ENCODE data around the gene SFXN4. TPM values are rescaled to one million over a fixed set of nuclear protein-coding genes. Genes with fewer than 3 reads are reported as not detected.

The SFXN4 gene
- total and polyA plus RNA-seq, 2 of the 4 experiments (the other 2 are of a cell fraction): 12.0 to 12.5 TPM

DNA sequence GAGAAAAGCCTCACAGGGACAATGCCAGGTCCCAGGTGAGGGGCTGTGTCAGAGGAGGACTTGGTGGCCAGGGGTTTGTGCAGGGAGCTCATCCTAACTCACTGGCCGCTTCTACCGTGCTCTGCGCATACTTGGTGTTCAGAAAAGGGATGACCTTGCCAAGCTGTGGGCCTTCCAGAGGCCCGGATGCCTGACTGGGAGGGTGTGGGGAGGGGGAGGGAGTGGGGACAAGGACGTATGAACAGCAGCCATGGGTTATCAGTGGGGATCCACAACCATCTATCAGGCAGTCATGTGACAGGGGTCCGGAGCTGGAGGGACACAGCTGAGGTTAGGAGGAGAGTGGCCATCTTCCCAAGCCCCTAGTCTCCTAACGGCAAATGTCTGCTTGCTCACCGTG lies 6.2 kb downstream of the SFXN4 start:
- H3K4ac ChIP-seq (ENCODE audit: low read depth, low read length): no peak overlapping the region
- TF ChIP-seq USF2 (IDR thresholded peaks at IDR 0.05; ENCODE audit: low read depth, low read length) (no peak), CHD1 (IDR thresholded peaks at IDR 0.05; ENCODE audit: low read depth, low read length) (no peak), NFE2L2 (IDR thresholded peaks at IDR 0.05; ENCODE audit: low read depth, low read length) (no peak), RAD21 (IDR thresholded peaks at IDR 0.05; ENCODE audit: low read length) (no peak), POLR2A (IDR thresholded peaks at IDR 0.05; ENCODE audit: low read depth, low read length) (no peak), CEBPB (IDR thresholded peaks at IDR 0.05; ENCODE audit: low read depth, low read length) (no peak), MAZ (IDR thresholded peaks at IDR 0.05; ENCODE audit: borderline replicate concordance, low read depth, low read length) (no peak), SMC3 (IDR thresholded peaks at IDR 0.05; ENCODE audit: low read depth, low read length) (no peak), RCOR1 (IDR thresholded peaks at IDR 0.05; ENCODE audit: insufficient replicate concordance, low read length) (no peak), MXI1 (IDR thresholded peaks at IDR 0.05; ENCODE audit: borderline replicate concordance, low read depth, low read length) (no peak), MAFK (IDR thresholded peaks at IDR 0.05; ENCODE audit: low read depth, low read length) (no peak)
- H2AK5ac ChIP-seq (ENCODE audit: low read depth, low read length): no peak overlapping the region
- no peak overlapping the region for H4K5ac ChIP-seq (ENCODE audit: low read depth, low read length)
- intact Hi-C loops (cut with micrococcal nuclease): no loop called here
- H4K8ac ChIP-seq (ENCODE audit: low read depth in 2 of 2, low read length in 2 of 2): no peak overlapping the region
- H4K20me1 ChIP-seq (ENCODE audit: insufficient read depth, low read length): no peaks in the 10 kb centered on the region
- no peak overlapping the region for H4K91ac ChIP-seq (ENCODE audit: insufficient read depth, low read depth, low read length)
- H3K9me3 ChIP-seq (ENCODE audit: control insufficient read depth, insufficient read depth, low read length): no peaks in the 10 kb centered on the region
- no peak overlapping the region for H3K14ac ChIP-seq (replicated peaks; ENCODE audit: low read depth, low read length)
- no TSS peak for BruUV-seq (replicated peaks)
- in situ Hi-C loops (cut with MboI; ENCODE audit: low sequenced_read_pairs): no loop called here
- H3K9ac ChIP-seq (ENCODE audit: low read depth, low read length): no peak overlapping the region
- 0 out of 4 replicates have a peak, but pooled peaks cover 0 to under 1% of the 10 kb centered on the region in 2 experiments for H3K79me1 ChIP-seq (ENCODE audit: low read depth in 1 of 2, low read length in 2 of 2)
- no peak overlapping the region for H3K27ac ChIP-seq (ENCODE audit: insufficient read depth, low read length)
- no peak overlapping the region for H3K4me3 ChIP-seq (ENCODE audit: insufficient read depth, low read depth, low read length)
- H2BK120ac ChIP-seq (ENCODE audit: low read depth, low read length): no peak overlapping the region
- no peak overlapping the region for H2BK5ac ChIP-seq (ENCODE audit: low read depth, low read length, poor library complexity, severe bottlenecking)
- peaks cover 16% of the 10 kb centered on the region for H3K36me3 ChIP-seq (ENCODE audit: control insufficient read depth, insufficient read depth, low read length)
- H2AK9ac ChIP-seq (replicated peaks; ENCODE audit: low read depth, low read length, poor library complexity): no peak overlapping the region
- ChIA-PET POLR2A (ENCODE audit: unreplicated experiment) (no interaction called here), CTCF (no interaction called here)
- H3K4me1 ChIP-seq (ENCODE audit: control insufficient read depth, insufficient read depth, low read length): 0 out of 2 replicates have a peak, but pooled peaks cover 2% of the 10 kb centered on the region
- H3K27me3 ChIP-seq (ENCODE audit: control insufficient read depth, insufficient read depth, low read length): no peaks in the 10 kb centered on the region
- no peak for DNase-seq
- H3K18ac ChIP-seq (ENCODE audit: low read depth, low read length): no peak overlapping the region
- no peak for ATAC-seq (ENCODE audit: low read depth)
- no peak overlapping the region for H2AFZ ChIP-seq (replicated peaks; ENCODE audit: low read length, poor library complexity)
- H2BK20ac ChIP-seq (ENCODE audit: low read depth, low read length): no peak overlapping the region
- H3K9me1 ChIP-seq (ENCODE audit: insufficient read depth, low read length): no peaks in the 10 kb centered on the region
- dilution Hi-C loops (cut with HindIII; ENCODE audit: low sequenced_read_pairs, unreplicated experiment): no loop called here
- H3K4me2 ChIP-seq (ENCODE audit: low read depth, low read length): no peak overlapping the region
- H3K23ac ChIP-seq (ENCODE audit: low read depth, low read length): no peak overlapping the region
- H3K56ac ChIP-seq (ENCODE audit: extremely low read depth, insufficient read depth, low read length): no peak overlapping the region
- H2BK15ac ChIP-seq (ENCODE audit: low read depth, low read length): no peak overlapping the region
- no CpG with 5 or more reads among the region's 8 CpGs for WGBS, 2 experiments (ENCODE audit: extremely low coverage in 2 of 2, insufficient read length in 1 of 2)

Measured in IMR-90 (cell line).